NCI-H526 (cell line): ENCODE measurements around the gene FTO.
"Not testable (repeated sequence)": the region's sequence is repeated elsewhere in the genome, so short reads cannot be mapped to it uniquely, and the experiment has no call there.

Source experiments
- DNase-seq, 2 experiments: peaks; one replicate each; lab custom pipeline; 2025; lab: John Stamatoyannopoulos, UW

The FTO gene

DNA sequence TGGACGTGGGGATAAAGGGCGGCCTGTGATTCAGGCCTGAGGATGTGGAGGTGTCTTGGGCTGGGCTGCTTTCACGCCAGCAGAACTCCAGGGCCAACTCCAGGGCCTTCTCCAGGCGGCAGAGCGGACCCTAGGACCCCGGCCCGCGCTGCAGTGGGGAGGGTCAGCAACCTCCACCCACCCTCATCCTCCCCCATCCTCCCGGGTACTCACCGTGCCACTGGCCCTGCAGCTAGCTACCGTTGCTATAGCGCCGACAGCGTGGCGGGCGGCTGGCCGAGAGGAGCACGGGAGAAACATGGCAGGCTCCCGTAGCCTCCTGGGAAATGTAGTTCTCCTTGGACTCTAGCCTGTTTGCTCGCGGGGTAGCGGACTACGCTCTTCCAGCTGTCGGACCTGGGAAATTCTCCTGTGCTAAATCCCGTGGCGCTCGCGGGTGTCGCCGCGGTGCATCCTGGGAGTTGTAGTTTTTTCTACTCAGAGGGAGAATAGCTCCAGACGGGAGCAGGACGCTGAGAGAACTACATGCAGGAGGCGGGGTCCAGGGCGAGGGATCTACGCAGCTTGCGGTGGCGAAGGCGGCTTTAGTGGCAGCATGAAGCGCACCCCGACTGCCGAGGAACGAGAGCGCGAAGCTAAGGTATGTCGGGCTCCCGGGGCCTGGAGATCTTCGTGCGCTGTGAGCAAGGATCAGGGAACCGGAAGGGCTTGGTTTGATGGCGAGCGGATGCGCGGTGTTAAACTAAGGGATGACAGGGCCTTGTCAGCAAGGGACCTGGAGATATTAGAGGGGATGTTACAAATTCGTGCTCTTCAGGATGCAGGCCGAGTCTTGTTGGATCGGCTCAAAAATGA is at the start of gene FTO, which contains the start of gene RPGRIP1L:
TSS of gene FTO (plus strand) at position 567 of the 855 bp plus-strand sequence.
TSS of gene RPGRIP1L (minus strand) at position 270 of the 855 bp plus-strand sequence. CDS start 3,136 bp downstream, outside the sequence.
- peak; percentile 97 for DNase-seq

DNA sequence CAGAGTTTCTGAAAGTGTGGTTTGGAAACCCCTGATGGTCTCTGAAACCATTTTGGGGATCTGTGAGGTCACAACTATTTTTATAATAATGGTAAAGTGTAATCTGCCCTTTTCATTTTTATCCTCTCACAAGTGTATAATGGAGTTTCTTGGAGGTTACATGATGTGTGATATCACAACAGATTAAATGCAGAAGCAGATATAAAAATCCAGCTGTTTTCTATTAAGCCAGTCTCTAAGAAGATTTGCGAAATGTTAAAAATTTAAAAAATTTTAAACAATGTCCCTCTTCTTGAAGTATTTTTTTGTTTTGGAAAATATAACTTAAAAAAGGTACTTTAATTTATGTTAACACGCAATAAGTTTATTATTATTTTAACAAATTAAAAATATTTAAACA is 49.0 kb upstream of the FTO start:
- DNase-seq: no peak

DNA sequence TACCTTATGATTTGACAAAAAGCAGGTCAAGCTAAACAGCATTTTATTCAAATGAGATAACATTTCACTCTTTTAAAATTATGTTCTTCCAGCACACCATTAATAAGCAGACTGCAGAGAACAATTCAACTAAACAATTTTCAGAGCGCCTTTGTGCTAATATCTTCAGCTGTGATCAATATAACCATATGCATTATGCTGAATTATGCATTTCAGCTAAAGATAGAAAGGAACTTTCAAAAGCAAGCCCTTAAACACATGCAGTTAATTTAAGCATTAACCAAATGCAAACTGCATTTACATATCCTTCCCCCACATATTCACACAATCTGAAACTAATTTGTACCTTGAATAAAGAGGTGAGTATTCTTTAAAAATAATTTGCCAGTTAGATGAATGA is 41.9 kb upstream of the FTO start:
- no peak for DNase-seq

DNA sequence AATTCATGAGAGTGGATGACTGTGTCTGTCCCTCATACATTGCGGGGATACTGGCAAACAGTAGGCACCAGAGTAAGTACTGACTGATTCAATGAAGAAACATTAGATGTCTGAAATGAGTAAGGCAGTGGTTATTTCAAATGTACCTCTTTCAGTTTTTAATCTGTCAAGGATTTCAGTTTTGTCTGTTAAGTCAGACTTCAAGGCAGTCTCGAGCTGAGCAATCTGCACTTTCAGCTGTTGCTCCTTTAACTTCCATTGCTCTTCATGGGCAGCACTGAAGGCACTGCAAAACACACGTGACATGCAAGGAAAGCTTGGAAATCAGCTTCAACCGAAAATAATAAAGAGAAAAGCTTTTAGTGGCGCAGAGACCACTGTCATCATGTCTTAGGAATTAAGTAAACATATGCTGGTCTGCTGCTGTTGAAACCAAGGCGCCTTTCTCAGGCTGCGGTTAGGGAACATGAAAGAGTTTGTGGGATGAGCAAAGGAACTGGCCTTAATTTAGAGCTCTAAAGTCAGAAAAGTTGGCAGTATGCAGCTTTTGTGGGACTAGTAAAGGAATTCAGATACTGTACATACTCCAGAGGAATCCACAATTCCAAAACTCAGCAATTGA is 39.1 kb upstream of the FTO start:
- DNase-seq: no peak

DNA sequence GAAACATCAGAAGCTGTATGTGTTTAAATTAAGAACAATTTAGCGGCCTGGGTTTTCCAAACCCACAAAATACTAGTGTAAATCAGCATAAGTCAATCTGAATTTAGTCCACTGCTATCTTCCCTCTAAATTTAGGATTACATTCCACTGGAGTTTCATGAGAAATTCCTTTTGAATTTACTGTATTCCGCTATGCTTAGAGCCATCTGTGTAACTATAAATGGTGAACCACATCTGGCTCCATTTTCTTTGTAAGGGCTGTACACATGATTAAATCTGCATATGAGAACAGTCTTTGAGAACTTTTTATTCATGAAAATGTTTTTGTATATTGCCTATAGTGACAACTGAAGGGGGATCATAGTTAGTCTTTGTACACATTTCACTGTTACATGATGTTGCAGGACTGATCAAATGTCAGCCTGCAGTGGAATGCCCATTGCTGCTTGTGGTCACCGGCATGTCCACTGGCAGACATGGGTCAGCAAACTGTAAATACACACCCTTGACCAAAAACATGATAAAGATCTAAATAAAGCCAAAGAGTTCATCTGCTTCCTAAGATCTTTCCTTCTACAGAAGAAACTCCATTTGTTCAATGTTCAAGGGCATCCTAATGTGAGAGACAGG is 37.1 kb upstream of the FTO start:
- DNase-seq: no peak

DNA sequence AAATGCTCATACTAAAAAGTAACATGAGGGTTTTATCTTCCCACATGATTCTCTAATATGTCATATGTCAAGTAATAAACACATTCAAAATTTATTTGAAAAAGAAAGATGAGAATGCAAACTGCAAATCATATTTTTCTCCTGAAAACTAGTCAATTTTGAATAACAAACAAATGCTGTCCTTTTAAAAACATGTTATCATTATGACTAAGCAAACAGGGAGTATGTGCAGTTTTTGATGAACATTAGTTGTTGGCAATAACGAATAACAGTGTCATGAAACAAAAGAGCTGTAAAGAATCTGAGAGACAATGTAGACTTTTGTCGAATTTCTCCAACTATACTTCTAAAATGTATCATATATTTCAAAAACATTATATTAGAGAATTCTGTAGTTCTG is 35.1 kb upstream of the FTO start:
- DNase-seq: no peak

DNA sequence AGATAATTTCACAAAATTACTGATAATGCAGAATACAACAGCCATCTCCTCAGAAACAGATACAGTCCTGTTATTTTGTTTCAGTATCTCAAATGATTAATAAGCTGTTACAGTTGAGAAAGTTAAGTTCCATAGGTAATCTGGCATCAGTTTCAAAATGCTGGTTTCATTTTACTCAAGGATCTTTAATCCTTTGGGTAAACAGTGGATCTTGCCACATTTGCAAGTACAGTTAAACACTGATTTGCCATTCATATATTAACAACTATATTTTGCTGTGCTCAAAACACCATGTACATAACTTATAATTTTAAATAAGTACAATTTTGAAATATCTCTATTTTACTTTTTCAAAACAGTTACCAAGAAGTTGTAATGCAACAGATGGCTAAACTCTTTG is 31.5 kb upstream of the FTO start:
- DNase-seq: peak in 1 of 2 experiments; percentile 16

DNA sequence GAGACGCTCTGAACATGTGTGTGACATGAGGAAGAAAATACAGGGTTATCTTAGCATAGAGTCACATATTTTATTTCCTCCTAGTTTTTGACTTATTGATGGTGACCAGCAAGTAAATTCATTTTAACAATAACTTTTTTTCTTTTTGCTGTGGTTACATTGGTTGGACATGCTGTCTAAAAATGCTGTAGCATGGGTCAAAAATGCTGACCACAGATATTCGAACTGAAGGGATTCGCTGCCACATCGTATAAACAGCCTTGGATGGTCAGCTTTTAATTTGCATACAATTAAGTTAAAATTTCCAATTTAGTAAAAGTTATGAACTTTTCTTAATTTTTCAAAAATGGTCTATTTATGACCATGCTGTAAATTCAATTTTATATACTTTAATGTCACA is 30.8 kb upstream of the FTO start:
- DNase-seq: no peak

DNA sequence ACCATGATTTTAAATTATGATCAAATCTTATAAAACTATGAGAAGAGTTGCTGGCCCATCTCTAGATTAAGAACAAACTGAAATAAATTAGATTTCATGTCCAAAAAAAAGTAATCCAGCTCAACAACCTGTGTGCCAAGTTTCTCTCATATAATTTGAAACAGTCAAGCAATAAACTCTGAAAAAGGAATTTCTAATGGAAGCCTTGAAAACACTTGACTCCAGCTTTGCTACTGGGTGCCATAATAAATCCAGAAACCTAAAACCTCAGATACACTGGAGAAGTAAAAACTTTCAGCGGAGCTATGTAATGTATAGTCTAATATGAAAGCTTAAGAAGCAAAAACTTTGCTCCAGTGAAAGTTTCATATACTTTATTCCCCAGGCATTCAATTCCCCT is 25.8 kb upstream of the FTO start:
- no peak for DNase-seq

DNA sequence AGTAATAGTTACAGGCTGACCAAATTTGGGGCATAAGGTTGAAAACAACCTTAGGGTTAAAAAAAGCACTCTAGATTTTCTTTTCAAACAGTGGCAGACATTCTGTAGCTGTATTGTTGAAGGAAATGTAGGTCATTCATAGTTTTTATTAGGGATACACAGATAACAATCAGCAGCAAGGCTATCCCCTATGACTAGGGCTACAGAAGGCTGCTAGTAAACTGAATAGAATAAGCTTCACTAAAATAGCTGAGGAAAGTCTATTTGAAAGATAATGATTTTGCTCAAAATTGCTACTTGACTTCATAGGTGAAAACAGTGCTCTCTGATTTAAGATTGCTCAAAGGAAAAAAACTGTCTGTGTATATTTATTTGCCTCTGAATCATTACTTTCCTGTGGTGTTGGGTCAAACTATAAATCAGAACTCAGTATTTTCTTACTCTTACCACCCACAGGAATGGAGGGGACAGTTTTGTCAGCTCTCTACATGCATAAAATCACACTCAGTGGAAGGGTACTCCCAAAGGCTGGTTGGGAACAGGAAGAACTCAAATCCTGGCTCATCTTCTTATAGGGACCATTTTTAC is 25.1 kb upstream of the FTO start:
- DNase-seq: no peak

DNA sequence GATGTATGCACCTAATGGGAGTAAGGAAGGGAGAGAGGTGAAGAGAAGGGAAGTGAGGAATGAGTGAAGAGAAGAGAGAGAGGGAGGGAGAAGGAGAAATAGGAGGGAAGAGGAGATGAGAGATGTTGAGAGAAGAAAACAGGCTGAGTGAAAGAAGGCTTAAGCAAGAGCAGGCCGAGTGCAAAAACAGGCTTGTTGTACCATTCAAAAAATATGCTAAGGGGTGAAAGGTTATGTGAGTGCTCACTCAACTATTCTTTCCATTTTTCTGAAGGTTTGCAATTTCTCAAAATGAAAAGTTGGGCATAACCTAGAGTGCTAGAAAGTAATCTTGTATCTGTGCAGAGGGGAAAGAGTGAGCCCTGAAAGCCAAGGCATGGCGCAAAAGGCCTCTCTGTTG is 23.2 kb upstream of the FTO start:
- no peak for DNase-seq

DNA sequence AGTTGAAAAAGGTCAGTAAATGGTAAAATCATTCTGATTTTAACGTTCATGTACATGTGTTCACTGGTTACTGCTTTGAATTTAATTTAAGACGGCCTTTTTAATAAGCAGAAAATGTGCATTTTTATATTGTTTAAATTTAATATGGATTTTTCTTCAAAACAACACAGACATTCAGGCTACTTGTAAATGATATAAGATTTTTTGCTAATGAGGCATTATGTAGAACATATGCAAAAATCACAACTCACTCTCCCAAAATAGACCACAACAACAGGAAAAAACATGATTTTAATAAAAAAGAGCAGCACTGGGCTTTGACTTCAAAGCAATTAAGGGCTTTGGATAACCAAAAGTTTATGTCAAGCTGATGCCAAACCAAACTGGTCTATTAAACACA is 22.6 kb upstream of the FTO start:
- DNase-seq: no peak

DNA sequence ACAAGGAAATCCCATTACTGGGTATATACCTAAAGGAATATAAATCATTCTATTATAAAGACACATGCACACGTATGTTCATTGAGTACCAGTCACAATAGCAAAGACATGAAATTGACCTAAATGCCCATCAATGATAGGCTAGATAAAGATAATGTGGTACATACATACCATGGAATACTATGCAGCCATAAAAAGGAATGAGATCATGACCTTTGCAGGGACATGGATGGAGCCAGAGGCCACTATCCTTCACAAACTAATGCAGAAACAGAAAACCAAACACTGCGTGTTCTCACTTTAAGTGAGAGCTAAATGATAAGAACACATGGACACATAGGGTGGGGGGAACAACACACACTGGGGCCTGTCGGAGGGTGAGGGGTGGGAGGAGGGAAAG is 18.6 kb upstream of the FTO start:
- not testable (repeated sequence) for DNase-seq

DNA sequence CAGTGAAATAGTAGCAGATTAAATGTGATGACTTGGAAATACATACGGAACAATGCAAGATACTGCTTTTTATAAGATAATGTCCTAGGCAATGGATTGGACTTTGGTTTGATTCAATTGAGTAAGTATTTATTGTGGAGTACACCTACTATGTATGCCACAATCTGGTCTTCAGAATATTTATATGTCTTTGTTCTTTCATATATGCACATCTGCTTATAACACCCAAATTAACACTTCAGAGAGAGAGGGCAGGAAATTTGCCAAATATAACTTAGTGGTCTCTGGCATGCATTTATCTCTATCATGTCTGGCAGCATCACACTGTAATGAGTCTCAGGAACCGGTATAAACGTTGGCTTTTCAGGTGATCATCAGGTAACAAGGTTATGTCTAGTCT is 17.2 kb upstream of the FTO start:
- DNase-seq: no peak

DNA sequence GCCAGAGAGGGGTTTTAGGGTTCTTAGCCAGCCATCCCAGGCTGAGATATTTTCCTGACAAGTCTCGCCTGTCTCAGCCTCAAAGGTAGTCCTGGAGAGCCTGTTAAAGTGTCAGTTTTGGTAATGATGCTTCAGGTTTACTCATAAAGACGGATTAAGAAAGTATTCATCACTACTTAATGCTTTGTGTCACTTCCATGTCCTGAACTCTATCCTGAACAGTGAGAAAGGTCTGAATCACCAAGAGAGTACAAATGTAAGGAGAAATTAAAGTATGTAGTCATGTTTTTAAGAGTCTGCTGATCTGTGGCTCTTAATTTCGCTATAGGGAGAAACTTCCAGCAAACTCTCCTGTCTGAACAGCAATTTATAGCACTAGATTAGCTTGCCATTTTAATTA is 14.3 kb upstream of the FTO start:
- no peak for DNase-seq

DNA sequence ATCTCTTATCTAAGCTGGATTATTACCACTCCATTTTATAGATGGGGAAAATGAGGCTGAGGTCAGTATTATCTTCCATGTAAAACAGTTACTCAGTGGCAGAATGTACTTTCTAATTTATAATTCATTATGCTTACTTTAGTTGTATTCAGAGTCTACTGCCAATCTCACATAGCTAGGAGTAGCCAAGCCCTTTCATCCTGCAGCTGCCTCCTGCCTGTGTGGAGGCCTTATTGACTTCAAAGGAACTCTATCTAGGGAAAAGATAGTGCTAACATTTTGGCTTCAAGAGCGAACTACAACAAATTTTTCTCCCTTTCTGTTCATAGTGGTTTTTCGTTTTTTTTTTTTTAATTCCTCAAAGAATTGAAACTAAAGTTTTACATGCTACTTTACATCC is 13.2 kb upstream of the FTO start:
- no peak for DNase-seq

DNA sequence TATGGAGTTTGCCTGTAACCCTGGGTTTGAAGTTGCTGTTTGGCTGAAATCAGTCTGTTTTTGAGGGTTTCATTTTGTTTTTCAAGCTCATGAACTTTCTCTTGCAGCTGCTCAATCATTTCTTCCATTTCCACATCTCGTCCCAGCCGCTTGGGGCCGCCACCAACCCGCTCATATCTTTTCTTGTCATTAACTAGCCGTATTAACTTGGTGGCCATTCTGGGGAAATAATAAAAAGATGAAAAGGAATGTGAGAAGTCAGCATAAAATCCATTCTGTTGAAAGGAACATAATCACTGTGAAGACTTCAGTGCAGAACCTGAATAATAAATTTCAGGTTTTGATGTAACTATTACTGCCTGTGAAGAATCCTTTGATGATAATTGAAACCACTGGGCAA is 11.8 kb upstream of the FTO start:
- DNase-seq: no peak

DNA sequence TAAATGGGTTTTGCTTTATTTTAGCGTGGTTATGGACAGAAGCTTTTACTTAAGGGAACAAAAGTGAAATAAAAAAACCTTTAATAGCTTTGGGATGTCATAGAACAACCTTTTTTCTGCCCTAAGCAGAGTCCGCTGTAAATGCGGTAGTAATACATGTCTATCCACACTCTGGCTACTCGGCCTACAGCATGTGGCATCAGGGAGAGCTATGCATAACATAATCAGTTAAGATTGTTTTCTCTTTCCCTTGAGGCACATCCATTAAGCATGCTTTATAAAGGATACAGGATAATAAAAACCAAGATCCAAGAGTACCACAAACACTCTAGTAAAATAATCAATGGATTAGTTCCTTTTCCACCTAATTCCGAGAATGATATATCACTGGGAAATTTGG is 10.6 kb upstream of the FTO start:
- no peak for DNase-seq

DNA sequence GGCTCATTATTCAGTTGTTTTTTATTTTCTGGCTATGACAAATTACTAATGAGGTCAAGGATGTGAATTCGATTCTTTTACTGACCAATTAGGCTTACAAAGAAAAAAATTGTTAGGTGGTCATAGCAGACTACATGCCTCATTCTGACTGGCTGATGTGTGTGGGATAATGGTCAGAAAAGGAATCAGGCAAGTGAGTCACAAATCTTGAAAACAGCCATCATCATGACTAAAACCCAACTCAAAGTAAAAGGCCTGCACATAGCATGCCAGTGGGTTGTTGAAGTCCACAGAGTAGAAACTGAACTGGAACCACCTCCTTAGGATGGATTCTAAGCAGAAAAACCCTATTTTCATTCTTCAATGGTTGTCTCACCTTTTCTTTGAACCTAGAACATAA is 8.9 kb upstream of the FTO start:
- no peak for DNase-seq

DNA sequence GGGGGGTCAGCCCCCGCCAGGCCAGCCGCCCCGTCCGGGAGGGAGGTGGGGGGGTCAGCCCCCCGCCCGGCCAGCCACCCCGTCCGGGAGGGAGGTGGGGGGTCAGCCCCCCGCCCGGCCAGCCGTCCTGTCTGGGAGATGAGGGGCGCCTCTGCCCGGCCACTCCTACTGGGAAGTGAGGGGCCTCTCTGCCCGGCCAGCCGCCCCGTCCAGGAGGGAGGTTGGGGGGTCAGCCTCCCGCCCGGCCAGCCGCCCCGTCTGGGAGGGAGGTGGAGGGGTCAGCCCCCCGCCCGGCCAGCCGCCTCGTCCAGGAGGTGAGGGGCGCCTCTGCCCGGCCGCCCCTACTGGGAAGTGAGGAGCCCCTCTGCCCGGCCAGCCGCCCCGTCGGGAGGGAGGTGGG is 5.7 kb upstream of the FTO start:
- DNase-seq: not testable (repeated sequence)

DNA sequence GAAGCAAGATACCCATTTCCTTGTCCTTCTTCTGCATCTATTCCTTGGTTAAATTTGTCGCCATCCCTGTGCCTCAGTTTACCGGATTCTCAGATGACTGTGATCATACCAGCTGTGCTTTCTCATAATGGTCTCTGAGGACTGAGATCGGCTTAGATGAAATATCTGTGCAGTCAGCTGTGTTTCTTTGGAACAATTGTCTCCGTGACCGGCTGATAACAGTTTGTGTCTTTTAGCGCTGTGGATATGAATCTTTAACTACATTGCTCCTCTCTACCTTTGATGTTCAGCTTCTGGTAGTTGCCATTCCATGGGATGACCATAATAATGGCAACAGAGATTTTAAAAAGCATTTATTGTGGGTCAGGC is 473 bp downstream of the FTO start:
- DNase-seq: no peak

DNA sequence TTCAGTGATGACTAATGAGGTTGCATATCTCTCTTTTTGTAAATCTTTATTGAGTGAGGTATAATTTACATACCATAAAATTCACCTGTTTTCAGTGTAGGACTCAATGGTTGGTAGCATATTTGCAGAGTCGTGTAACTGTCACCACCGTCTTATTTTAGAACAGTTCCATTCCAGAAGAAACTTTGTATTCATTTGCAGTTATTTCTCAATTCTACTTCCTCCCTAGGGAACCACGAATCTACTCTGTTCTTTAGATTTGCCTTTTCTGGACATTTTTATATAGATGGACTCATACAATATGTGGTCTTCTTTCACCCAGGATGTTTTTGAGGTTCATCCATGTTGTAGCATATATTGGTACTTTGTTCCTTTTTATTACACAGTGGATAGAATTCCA is 3.7 kb downstream of the FTO start:
- peak; percentile 26 to 40 for DNase-seq

DNA sequence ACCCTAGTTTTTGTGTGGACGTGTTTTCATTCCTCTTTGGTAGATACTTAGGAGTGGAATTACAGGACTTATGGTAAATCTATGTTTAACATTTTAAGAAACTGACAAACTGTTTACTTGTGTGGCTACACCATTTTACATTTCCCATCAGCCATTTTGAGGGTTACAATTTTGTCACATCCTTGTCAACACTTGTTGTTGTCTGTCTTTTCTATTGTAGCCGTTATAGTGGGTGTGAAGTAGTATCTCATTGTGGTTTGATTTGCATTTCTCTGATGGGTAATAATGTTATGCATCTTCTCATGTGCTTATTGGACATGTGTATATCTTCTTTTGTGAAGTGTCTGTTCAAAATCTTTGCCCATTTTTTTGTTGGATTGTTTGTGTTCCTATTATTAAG is 4.5 kb downstream of the FTO start:
- no peak for DNase-seq
